ENCODE data around the gene CCL21. TPM values are rescaled to one million over a fixed set of nuclear protein-coding genes. Genes with fewer than 3 reads are reported as not detected.
A peak's percentile ranks its signal among the peaks of the same experiment; 100 is the strongest.

CCL21 gene
- total and polyA plus RNA-seq, 2 of the 8 experiments (the other 6 are each of a cell fraction or from before 2014, with no cell fraction given): not detected

DNA sequence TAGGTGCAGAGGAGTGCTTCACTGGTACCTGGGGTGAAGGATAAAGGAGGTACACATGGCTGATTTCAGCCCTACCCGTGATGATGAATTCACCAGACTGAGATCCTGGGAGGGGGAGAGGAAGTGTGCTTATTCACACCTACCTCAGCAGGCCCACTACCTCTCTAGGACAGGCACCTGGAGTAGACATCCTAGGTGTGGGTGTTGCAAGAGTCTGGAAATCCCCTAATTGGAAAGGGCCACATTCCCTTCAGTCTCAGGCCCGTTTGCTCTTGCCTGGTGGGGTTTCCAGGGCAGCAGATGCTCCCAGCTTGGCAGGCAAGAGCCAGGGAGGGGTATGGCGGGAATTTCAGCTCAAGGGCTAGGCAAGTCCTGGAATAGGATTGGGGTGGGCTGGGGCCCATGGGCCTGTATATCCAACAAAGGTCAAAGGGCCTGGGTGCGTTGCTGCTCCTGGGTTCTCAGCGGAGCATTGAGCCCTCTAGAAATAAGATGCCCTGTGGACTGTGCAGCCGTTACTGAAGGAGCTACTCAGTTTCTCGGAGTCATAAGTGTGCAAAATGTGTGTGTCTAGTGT lies 5.8 kb upstream of the CCL21 start:
- ChIA-PET POLR2A (ENCODE audit: partially characterized antibody) (interaction anchor here (0.6 to 0.8 kb wide), 2 partner anchors 274 to 367 kb away, joined by 3 to 4 read pairs; partner anchors contain the start of gene DNAJB5), CTCF (ENCODE audit: partially characterized antibody) (interaction anchor here (0.7 to 6.6 kb wide), 5 partner anchors 11 to 94 kb away, joined by 3 to 67 read pairs (median 3); no protein-coding TSS in a partner anchor)
- Histone ChIP-seq H4K20me1 (replicated peaks in 1 of 2; ENCODE audit: control insufficient read depth in 1 of 2, insufficient read depth in 2 of 2, low read length in 2 of 2) (no peaks in the 10 kb centered on the region), H3K23ac (ENCODE audit: insufficient read length) (no peak overlapping the region), H3K27ac (ENCODE audit: low read depth, low read length) (no peak overlapping the region), H3K4me3 (ENCODE audit: extremely low read depth in 1 of 4, insufficient read depth in 2 of 4, low read depth in 3 of 4, low read length in 4 of 4) (no peak overlapping the region), H2BK15ac (ENCODE audit: low read length) (no peak overlapping the region), H3K14ac (ENCODE audit: insufficient read length) (no peak overlapping the region), H3K79me2 (ENCODE audit: control insufficient read depth in 1 of 2, insufficient read depth in 2 of 2, low read length in 2 of 2) (no peaks in the 10 kb centered on the region), H2AFZ (ENCODE audit: low read length) (no peak overlapping the region), H3K4me2 (ENCODE audit: insufficient read depth in 1 of 2, low read depth in 2 of 2, low read length in 2 of 2) (no peak overlapping the region), H2BK20ac (ENCODE audit: low read length) (no peak overlapping the region), H2BK12ac (ENCODE audit: low read depth, low read length) (no peak overlapping the region), H3K9ac (replicated peaks in 1 of 4; ENCODE audit: extremely low read depth in 1 of 4, low read depth in 3 of 4, low read length in 3 of 4) (no peak overlapping the region), H2AK5ac (ENCODE audit: low read depth, low read length) (no peak overlapping the region), H3K18ac (ENCODE audit: extremely low read depth, low read length) (no peak overlapping the region), H3K79me1 (ENCODE audit: low read depth, low read length) (no peaks in the 10 kb centered on the region), H3K4ac (replicated peaks; ENCODE audit: insufficient read length, low read depth, low read length) (no peak overlapping the region), H3K56ac (replicated peaks; ENCODE audit: insufficient read length, low read depth, low read length) (no peak overlapping the region), H3K36me3 (ENCODE audit: control insufficient read depth in 2 of 4, insufficient read depth in 4 of 4, low read length in 3 of 4) (no peaks in the 10 kb centered on the region), H3K23me2 (ENCODE audit: low read depth, low read length) (0 out of 2 replicates have a peak, but pooled peaks cover 2% of the 10 kb centered on the region), H2BK5ac (ENCODE audit: low read depth, low read length) (no peak overlapping the region), H2BK120ac (replicated peaks; ENCODE audit: low read depth, low read length) (no peak overlapping the region), H3K4me1 (replicated peaks in 1 of 4; ENCODE audit: control insufficient read depth in 3 of 4, insufficient read depth in 4 of 4, low read length in 3 of 4) (0 out of 7 replicates have a peak, but pooled peaks cover 0 to 4% (median 0%) of the 10 kb centered on the region in 4 experiments), H4K91ac (replicated peaks; ENCODE audit: insufficient read length, low read length) (no peak overlapping the region), H3K27me3 (replicated peaks in 1 of 4; ENCODE audit: control insufficient read depth in 3 of 4, extremely low read depth in 1 of 4, insufficient read depth in 3 of 4, low read length in 3 of 4) (peaks cover 0 to 3% (median 0%) of the 10 kb centered on the region in 4 experiments; a peak in 3 of 7 replicates), H3K9me3 (ENCODE audit: insufficient read depth in 2 of 2, low read depth in 1 of 2, low read length in 1 of 2) (no peaks in the 10 kb centered on the region), H4K8ac (ENCODE audit: extremely low read depth, insufficient read depth, low read length) (no peak overlapping the region), H4K5ac (ENCODE audit: insufficient read length, low read depth, low read length) (no peak overlapping the region)
- WGBS, 2 experiments (ENCODE audit: extremely low coverage in 1 of 2, insufficient coverage in 1 of 2, insufficient read length in 1 of 2, insufficient replicate concordance in 2 of 2, low coverage in 1 of 2, low lambda C conversion rate in 2 of 2, missing lambda C conversion rate in 1 of 2): 80% methylated on average over 7 of the region's 7 CpGs; no CpG with 5 or more reads in 1 of the 2 experiments
- no peak for FAIRE-seq
- no peak for DNase-seq (ENCODE audit: low read depth in 1 of 2, low spot score in 2 of 2)
- TF ChIP-seq SUZ12 (IDR thresholded peaks at IDR 0.05; ENCODE audit: low read length) (no peak), CEBPB (IDR thresholded peaks at IDR 0.05; ENCODE audit: low read depth, low read length) (peak; percentile 34; the same call in 1 of the 2 replicates)
- TF ChIP-seq, protein P1, sequence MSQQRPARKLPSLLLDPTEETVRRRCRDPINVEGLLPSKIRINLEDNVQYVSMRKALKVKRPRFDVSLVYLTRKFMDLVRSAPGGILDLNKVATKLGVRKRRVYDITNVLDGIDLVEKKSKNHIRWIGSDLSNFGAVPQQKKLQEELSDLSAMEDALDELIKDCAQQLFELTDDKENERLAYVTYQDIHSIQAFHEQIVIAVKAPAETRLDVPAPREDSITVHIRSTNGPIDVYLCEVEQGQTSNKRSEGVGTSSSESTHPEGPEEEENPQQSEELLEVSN (IDR thresholded peaks at IDR 0.05): peak; percentile 26; the same call in 1 of the 2 replicates

Measured in H1 (cell line).